SKM-1 treated with dmso at 0.1 percent for 144 hours (cell line): ENCODE data around the gene SPACA7.

Experiments
- DNase-seq: peaks from one replicate; lab custom pipeline; 2025; ENCODE audit not compliant: unreplicated experiment; lab: John Stamatoyannopoulos, UW

The SPACA7 gene, protein sequence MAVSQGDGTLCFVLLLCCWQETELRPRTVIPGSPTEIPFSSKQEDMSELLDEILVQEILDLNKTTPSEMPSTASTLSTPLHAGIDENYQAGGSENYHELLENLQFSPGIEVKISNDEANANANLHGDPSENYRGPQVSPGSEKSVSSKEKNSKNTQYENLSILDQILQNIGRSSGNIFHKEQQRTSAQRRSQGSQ

DNA sequence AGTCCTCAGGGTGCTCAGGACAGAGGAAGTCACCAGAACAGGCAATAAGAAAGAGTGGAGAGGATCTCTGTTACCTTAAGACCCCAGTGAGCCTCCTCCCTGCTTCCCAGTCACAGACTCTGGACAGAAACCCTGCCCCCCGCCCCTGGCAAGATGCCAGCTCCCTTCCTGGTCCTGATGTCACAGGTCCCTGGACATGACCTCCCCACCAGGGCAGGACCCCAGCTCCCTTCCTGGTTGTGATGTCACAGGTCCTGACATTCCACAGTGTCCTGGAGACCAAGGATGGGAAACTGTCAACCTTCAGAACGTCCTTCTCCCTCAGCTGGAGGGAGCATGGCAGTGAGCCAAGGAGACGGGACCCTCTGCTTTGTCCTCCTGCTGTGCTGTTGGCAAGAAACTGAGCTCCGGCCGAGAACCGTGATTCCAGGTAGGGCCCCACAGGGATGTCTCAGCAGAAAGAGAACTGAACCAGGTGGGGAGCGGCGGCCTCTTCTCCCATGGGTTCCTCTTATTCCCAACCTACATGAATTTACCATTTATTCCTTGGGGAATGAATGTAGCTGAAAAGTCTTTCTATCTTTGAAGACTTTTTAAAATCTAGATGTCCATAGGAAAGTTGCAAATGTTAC, at the start of gene SPACA7:
TSS of gene SPACA7 (plus strand) at position 306 of the 632 bp plus-strand sequence. CDS start at position 337, 31 bp downstream.
- DNase-seq, result no peak

DNA sequence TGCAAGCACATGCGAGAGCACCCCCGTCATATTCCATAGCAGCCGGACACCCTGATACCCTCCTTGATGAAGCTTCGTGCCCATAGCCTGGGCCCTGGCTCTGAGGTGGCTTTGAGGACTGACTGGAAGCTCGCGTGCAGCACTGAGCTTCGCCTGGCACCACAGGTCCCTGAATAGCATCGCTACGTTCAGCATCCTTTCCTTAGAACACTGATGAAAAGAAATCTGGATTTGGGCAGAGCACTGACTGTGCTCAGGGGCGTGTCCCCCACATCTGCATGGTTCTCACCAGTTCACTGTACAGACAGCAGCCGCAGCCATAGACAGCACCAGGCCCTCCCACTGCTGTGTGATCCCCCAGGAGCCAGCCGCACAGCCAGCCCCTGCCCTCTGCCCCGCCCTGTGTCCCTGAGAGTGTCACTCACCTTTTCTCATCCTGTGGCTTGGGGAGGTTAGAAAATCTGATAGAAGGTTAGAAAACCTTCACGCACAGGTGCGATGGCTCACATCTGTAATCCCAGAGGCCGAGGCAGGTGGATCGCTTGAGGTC, 49.3 kb upstream of the SPACA7 start:
- DNase-seq, result no peak

DNA sequence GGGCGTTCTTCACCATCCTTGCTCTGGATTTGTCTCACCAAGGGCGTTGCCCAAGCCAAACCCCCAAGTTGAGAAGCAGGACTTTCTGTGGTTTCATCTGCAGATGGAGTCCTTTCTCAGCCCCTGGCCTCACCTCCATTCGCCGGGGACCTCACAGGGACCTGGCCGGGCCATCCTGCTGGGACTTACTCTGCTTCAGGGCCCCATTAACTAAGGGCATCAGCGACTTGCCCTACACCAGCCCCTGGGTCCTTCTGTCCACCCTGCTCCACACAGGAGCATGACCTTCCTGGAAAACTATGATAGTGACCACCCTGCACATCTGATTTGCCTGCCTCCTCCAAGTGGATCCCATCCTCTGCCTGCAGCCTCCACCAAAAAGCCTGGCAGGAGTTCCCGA, 47.2 kb upstream of the SPACA7 start:
- DNase-seq, result no peak

DNA sequence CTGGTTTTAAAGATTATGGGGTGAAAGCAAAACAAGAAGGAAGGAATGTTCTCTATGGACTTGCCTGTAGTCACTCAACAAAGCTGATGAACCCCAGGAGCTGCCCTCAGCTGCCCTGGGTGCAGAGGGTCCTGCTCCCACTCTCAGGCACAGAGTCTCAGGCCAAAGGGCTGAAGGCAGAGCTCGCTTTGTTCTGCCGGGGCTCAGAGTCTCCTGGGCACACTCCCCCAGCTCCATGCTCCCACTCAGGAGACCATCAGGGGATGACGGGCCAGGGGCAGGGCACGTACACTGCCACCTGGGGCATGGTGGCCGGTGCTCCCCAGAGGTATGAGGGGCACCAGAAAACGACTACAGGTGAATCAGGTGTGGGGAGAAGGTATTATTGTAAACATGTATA, 46.8 kb upstream of the SPACA7 start:
- DNase-seq, result no peak

DNA sequence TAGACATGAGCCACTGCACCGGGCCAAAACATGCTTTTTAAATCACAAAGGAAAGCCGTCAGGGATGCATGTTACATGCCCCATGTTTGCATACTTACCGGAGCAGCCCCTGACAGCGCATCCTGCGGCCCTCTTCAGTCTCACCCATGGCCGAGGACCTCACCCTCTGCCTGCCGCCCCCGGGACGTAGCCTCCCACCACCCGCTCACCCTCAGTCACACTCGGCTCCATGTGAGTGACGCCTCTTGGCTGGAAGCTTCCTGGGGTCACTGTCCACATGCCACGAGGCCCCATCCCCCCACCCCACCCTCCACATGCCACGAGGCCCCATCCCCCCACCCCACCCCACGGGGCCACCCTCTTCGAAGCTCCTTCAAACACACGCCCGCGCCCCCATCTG, 46.1 kb upstream of the SPACA7 start:
- no peak for DNase-seq

DNA sequence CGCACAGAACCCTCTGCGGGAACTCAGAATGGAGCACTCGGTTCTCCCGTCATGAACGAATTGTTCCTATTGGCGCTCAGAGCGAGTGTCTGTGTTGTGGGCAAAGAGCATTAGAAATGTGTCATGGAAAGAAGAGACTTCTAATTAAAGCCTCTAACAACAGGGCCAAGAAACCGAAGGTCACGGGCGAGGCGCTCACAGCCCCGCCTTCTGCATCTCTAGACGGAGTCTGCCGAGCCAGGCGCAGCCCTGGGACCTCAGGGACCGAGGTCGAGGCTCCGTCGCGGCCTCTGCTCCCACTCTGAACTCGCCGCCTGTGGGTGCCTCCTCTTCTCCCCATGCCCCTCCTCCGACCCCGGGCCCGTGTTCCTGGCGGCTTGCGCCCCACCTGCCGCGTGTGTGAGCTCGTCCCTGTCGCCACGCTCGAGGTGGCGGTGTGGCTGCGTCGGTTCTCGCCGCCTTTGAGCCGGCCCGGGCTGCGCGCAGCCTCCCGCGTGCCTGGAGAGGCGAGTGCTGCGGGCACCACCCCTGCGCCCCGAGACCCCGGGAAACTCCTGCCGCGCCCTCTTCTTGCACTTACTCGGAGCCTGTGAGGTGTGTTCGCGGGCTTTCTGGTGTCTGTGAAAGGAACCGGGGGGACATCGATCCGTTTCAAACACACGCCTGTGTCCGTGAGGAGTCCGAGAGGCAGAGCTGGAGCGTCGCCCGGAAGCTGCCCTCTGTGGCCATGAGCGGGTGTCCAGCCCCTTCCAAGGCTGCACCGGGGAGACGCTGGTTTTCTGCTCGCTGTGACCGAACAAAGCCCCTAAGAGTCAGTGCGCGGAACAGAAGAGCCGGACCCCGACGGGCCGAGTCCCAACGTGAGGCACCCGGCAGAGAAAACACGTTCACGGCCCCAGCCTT, 45.4 kb upstream of the SPACA7 start:
- no peak for DNase-seq

DNA sequence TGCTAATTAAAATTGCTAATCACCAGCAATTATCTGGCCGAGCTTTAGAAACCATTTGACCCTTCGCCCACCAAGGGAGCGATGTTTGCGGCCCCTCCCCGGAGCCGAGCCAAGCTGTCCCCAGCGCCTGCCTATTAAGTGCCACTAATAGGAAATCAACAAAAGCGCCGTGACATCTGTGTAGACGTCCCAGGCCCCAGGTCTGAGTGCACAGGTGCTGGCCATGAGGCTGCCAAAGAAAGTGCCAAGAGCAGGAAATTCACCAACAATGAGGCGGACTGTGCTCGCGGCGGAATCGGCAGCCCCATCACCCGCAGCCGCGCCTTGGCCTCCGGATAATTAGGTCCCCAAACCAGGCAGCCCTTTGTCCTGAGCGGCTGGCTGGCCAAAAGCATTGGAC, 44.5 kb upstream of the SPACA7 start:
- DNase-seq, result no peak

DNA sequence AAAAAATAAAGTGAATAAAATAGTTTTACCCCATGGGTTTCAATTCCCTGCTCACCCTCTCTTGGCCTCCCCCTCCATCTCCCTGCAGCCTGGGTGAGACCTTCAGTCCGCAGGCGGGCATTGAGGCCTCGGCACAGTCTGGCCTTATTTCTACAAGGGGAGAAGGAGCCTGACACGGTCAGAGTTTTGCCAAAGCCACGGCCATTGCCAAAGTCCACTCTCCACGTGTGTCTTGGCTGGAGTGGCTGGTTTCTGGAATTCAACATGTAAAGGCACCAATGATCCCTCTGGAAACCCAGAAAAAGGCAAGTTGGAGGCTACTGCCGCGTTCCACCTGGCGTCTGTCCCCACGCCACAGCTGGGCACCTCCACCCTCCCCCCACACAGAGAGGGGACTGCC, 43.4 kb upstream of the SPACA7 start:
- no peak for DNase-seq

DNA sequence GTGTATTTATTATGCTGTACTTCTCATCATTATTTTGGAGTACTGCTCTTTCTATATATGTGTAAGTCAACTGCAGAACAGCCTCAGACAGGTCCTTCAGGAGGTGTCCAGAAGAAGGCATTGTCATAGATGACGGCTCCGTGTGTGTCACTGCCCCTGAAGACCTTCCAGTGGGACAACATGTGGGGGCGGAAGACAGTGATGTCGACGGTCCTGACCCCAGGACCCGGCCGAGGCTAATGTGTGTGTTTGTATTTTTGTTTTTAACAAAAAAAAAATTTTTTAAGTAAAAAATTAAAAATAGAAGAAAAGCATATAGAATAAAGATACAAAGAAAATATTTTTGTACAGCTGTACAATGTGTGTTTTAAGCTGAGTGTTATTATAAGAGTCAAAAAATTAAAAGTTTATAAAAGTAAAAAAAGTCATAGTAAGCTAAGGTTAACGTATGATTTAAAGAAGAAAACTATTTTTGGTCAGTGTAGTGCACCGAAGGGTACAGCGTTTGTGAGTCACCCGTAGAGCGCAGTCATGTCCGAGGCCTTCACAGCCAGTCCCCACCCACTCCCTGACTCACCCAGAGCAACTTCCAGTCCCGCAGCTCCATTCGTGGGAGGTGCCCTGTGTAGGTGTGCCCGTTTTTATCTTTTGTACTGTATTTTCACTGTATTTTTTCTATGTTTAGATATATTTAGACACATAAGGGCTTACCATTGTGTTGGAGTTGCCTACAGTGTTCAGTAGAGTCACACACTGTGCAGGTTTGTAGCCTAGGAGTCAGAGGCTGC, 42.2 kb upstream of the SPACA7 start:
- DNase-seq, result no peak

DNA sequence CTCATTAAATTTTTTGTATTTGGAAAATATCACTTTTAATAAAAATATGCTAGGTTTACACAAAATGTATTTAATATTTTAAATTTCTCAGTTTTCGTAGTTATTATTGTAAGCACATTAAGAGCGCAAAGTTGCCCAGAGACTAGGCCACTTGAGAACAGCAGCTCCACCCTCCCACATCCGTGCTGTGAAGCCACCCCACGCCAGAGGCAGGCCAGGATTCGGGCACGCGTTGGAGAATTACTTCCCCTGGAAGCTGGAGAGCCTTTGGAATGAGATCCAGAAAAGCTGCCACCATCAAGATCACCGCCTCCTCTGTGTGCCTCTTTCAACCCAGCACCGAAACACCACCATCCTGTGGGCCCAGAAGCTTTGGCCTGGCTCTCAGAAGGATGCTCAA, 41.0 kb upstream of the SPACA7 start:
- no peak for DNase-seq

DNA sequence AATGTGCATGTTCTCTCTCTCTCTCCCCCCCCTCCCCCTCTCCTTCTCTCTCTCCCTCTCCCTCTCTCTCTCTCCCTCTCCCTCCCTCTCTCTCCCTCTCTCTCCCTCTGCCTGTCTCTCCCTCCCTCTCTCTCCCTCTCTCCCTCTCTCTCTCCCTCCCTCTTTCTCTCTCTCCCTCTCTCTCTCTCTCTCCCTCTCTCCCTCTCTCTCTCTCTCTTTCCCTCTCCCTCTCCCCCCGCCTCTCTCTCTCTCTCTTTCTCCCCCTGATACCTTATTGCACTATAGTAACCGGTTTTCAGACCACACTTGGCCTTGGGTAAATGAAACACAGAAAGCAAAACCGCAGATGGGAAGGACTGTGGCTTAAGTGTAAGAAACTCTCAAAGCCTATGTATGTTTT, 34.7 kb upstream of the SPACA7 start:
- DNase-seq, result no peak

DNA sequence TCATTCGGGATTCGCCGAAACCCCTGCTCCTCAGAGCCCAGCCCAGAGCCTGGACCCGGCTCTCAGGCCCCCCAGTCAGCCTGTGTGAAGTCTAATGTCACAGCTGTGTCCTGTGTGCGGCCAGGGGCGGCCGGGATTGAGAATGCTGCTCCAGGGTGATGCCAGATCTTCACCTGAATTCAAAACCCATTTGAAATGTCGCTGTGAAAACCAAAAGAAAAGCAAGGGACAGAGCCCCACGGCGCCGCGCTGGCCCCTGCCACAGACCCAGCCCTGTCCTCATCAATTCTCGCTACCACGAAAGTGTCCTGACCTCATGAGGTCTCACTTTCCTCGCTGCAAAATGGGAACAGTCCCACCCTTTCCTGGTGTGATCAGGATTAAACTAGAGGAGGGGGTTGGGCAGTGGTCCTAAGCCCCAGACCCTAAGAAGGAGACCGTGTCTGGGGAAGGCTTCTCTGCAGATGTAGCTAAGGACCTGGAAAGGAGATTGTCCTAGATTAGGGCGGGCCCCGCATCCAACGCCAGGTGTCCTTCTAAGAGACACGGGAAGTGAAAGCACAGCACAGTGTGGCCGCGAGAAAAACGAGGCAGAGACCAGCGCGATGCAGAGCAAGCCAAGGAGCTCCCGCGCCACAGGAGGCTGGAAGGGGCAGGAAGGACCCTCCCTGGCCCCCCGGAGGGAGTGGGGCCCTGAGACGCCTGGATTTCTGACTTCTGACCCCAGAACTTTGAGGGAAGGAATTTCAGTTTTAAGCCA, 34.0 kb upstream of the SPACA7 start:
- no peak for DNase-seq

DNA sequence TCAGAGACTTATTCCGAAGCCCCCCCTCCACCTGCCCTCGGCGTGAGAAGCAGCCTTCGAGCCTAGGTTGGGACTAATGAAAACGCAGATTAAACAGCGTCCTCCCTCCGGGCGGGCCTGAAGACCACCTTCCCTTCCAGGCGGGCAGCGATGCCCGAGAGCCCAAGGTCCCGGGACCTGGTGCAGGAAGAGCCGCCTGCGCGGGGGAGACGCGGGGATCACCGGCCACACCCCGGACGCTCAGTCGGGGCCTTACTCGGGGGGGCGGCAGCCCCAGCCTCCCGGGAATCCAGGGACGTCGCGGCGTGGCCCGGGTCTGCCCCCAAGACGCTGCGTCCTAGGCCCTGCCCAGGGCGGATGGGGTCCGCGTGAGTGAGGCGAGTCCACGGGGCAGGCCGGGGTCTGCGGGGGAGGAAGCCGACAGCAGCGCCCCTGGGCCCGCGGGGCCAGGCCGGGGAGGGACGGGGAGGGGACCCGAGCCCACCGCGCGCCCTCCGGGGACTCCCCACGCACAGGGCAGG, 33.3 kb upstream of the SPACA7 start:
- no peak for DNase-seq

DNA sequence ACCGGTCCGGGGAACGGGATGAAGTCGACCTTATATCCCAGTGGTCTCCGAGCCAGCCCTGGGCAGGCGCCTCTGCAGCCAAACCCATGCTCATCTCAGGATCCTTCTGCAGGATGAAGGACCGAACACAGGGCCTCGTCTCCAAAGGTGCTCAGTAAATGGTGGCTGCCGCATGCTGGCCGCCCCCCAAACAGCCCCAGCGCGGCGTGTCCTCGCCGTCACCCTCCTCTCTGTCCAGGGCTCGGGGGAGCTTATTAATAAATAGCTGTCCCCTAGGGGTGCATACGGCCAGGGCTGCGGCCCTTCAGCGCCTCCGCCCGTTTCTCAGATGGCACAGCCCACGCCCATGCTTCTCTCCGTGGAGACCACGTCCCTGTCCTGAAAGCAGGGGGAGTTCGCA, 32.6 kb upstream of the SPACA7 start:
- no peak for DNase-seq

DNA sequence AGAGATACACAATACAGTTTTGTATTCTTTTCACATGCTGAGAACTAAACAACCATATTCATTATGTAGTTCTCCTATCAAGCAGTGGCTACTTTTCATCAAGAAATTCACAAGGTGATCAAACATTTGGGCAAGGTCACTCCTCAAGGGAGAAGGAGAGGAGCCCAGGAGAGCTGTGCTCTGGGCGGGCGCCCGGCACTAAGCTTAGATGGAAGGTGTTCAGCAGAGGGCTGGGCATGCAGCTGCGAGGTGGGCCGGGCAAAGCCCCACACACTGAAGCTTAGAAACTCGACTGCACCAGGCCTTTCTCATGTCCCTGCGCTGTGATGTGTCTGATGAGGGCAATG, 30.4 kb upstream of the SPACA7 start:
- DNase-seq, result no peak

DNA sequence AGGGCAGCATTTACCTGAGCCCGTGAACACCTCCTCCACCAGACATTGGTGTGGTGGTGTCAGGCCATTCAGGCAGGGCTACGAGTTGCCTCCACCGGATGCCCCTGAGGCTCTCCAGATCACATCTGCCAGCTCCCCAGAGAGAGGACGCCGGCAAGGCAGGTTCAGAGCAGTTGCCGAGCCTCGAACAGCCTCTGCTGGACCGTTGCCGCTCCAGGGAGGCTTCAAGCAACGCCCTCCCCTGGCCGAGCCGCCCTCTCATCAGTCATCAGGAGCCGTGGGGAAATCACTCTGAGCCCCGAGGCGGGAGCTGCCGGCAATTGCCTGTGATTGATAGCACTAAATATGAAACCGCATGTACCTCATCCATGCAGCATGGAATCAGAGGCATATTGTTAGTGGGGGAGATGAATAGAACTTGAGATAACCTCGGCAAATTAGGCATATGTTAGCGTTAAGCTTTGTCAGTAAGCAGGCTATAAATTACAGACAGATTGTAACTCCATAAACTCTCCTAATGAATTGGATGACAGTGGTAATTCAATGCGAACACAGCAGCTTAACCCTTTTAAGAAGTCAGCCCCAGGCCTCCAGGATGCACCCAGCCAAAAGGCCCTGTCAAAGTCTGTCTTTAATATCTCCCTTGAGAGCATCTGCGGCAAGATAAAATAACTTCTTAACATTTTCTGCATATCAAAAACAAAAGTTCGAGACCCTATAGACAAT, 29.8 kb upstream of the SPACA7 start:
- no peak for DNase-seq

DNA sequence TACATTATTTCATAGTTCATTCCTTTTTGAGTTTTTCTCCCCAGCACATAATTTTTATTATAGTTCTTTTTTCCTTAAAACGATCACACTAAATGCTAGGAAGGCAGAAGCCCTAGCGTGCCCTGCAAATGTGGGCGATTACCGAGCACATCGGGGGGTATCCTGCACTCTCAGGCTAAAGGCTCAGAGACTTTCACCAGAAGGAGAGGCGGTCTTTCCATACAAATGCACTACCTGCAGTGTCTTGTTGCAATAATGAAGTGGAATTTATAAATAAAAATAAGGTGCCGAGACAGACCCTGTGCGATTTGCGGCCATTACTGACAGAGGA, 29.3 kb upstream of the SPACA7 start:
- no peak for DNase-seq

DNA sequence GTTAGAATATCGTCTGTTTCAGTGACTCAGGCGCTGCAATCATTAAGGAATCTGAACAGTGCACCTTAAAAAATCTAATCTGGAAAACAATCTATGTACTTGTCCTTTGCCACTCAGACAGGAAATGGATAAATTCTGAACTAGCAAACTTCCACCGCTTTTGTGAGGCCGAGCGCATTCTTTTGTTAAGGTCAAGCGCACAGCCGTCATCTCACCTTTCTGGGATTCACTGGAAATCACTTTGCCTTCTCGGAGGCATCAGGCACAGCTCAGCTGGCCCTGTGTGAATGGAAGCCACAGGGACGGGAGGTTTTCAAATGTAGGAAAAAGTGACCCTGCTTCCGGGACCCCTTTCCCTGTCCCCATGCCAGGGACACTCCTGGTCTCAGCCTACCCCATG, 28.2 kb upstream of the SPACA7 start:
- no peak for DNase-seq

DNA sequence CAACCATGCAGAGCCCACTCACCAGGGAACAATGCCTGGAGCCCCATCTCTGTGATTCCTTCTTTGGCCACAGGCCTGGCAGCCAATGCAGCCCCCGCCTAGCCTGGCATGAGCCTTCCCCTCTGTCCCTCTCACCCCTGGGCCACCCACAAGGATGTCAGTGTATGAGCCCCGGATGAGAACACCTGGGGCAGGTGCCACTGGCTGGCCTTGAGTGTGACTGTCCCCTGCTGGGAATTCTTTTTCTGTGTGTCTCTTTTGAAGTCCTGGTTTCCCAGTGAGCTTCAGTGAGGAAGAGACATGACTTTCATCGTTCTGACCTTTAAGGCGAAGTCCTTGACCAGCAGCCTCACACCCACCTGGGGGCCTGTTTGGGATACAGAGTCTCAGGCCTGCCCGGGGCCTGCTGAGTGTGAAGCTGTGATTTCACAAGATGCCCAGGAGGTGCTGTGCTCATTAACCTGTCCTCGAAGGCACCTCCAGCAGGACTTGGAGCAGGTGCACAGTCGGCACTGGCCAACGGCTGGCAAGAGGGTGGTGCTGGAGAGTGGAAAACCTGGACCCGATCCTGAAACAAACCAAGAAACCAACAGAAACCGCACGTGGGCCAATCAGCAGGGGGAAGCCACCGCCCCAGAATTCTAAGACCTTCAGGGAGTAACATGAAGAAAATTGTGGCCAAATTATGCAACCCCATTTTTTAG, 27.4 kb upstream of the SPACA7 start:
- DNase-seq, result no peak
